H1 (cell line): ENCODE data around the gene DCHS1. TPM values are rescaled to one million over a fixed set of nuclear protein-coding genes. Genes with fewer than 3 reads are reported as not detected.

Experiments used
- CTCF ChIA-PET: fragments of 300-600 bp; sonication (Branson Sonifier 250); formaldehyde crosslinking; loops from one replicate; lab custom pipeline; 2021; ENCODE audit not compliant: partially characterized antibody; lab: Charles Lee
- POLR2A ChIA-PET: fragments of 300-600 bp; sonication (Branson Sonifier 250); formaldehyde crosslinking; loops from one replicate; lab custom pipeline; 2021; ENCODE audit warnings: inconsistent platforms; ENCODE audit not compliant: partially characterized antibody; lab: Charles Lee
- DNase-seq, 2 experiments: peaks; one replicate each; pipeline versions ENCODE4 v3.0.0 to v3.0.0-alpha.2; 2010 to 2022; ENCODE audit warnings: low spot score in 2 of 2, low read depth in 1 of 2, mixed read lengths in 1 of 2
- FAIRE-seq: peaks from 2 replicates; lab custom pipeline; 2011; peaks lifted over from hg19 to GRCh38; lab: Jason Lieb, UNC
- H2AFZ ChIP-seq: 2 replicates; pipeline ENCODE4 v1.8.1; 2012; ENCODE audit warnings: low read length, inconsistent platforms
- H2AK5ac ChIP-seq: 2 replicates; pipeline ENCODE4 v1.6.1; 2013; ENCODE audit warnings: low read depth, low read length
- H2BK120ac ChIP-seq: replicated peaks from 2 replicates; pipeline ENCODE3; 2013; ENCODE audit warnings: low read depth, low read length, inconsistent platforms
- H2BK12ac ChIP-seq: 2 replicates; pipeline ENCODE4 v1.6.1; 2013; ENCODE audit warnings: low read depth, low read length
- H2BK15ac ChIP-seq: 2 replicates; pipeline ENCODE4 v1.6.1; 2013; ENCODE audit warnings: low read length
- H2BK20ac ChIP-seq: 2 replicates; pipeline ENCODE4 v1.6.1; 2013; ENCODE audit warnings: low read length
- H2BK5ac ChIP-seq: 2 replicates; pipeline ENCODE4 v1.6.1; 2013; ENCODE audit warnings: low read depth, low read length
- H3K14ac ChIP-seq: 2 replicates; pipeline ENCODE4 v1.6.1; 2013; ENCODE audit warnings: inconsistent platforms; ENCODE audit not compliant: insufficient read length
- H3K18ac ChIP-seq: 2 replicates; pipeline ENCODE4 v1.6.1; 2013; ENCODE audit warnings: low read length; ENCODE audit errors: extremely low read depth
- H3K23ac ChIP-seq: 2 replicates; pipeline ENCODE4 v1.6.1; 2013; ENCODE audit warnings: inconsistent platforms; ENCODE audit not compliant: insufficient read length
- H3K23me2 ChIP-seq: 2 replicates; pipeline ENCODE4 v1.6.1; 2013; ENCODE audit warnings: low read depth, low read length
- H3K27ac ChIP-seq: 2 replicates; pipeline ENCODE4 v1.6.1; 2011; ENCODE audit warnings: low read depth, low read length, inconsistent platforms
- H3K27me3 ChIP-seq, 4 experiments: replicated peaks in 1 of 4; 1 replicate in 1 of 4; 2 replicates in 3 of 4; pipeline versions ENCODE4 v1.6.1 to v1.8.1; 2011 to 2013; ENCODE audit warnings: low read length in 3 of 4, mild to moderate bottlenecking in 3 of 4, inconsistent platforms in 2 of 4, mixed read lengths in 2 of 4, moderate library complexity in 1 of 4; ENCODE audit not compliant: control insufficient read depth in 3 of 4, insufficient read depth in 3 of 4; ENCODE audit errors: extremely low read depth in 1 of 4
- H3K36me3 ChIP-seq, 4 experiments: 2 replicates each; pipeline versions ENCODE4 v1.6.1 to v1.8.1; 2011 to 2013; ENCODE audit warnings: mild to moderate bottlenecking in 4 of 4, low read length in 3 of 4, moderate library complexity in 2 of 4, control low read depth in 1 of 4, inconsistent platforms in 1 of 4; ENCODE audit not compliant: insufficient read depth in 4 of 4, control insufficient read depth in 2 of 4
- H3K4ac ChIP-seq: replicated peaks from 2 replicates; pipeline ENCODE3; 2013; ENCODE audit warnings: low read length, low read depth, mixed read lengths, inconsistent platforms; ENCODE audit not compliant: insufficient read length
- H3K4me1 ChIP-seq, 4 experiments: replicated peaks in 1 of 4; 1 replicate in 1 of 4; 2 replicates in 3 of 4; pipeline versions ENCODE4 v1.6.1 to v1.8.1; 2011 to 2013; ENCODE audit warnings: low read length in 3 of 4, inconsistent platforms in 2 of 4, mixed read lengths in 1 of 4; ENCODE audit not compliant: insufficient read depth in 4 of 4, control insufficient read depth in 3 of 4
- H3K4me2 ChIP-seq, 2 experiments: 2 replicates each; pipeline versions ENCODE4 v1.6.1 to v1.8.1; 2011 to 2013; ENCODE audit warnings: low read depth in 2 of 2, low read length in 2 of 2, control low read depth in 1 of 2, inconsistent platforms in 1 of 2, mild to moderate bottlenecking in 1 of 2; ENCODE audit not compliant: insufficient read depth in 1 of 2
- H3K4me3 ChIP-seq, 4 experiments: fragments of 200-600, 300-600 bp in 1 of 4; sonication (generic), shearing (Covaris generic), sonication (Bioruptor Twin) in 1 of 4; 2 replicates each; pipeline versions ENCODE4 v1.5.1 to v1.8.1; 2011 to 2016; ENCODE audit warnings: low read length in 4 of 4, low read depth in 3 of 4, control low read depth in 2 of 4, inconsistent platforms in 2 of 4, mild to moderate bottlenecking in 2 of 4, mixed read lengths in 1 of 4, moderate library complexity in 1 of 4; ENCODE audit not compliant: insufficient read depth in 2 of 4; ENCODE audit errors: extremely low read depth in 1 of 4
- H3K56ac ChIP-seq: replicated peaks from 2 replicates; pipeline ENCODE3; 2013; ENCODE audit warnings: low read depth, mild to moderate bottlenecking, mixed read lengths, low read length, inconsistent platforms; ENCODE audit not compliant: insufficient read length
- H3K79me1 ChIP-seq: 2 replicates; pipeline ENCODE4 v1.6.1; 2013; ENCODE audit warnings: low read depth, low read length, control low read depth
- H3K79me2 ChIP-seq, 2 experiments: 2 replicates each; pipeline versions ENCODE4 v1.6.1 to v1.8.1; 2012 to 2013; ENCODE audit warnings: low read length in 2 of 2, mild to moderate bottlenecking in 2 of 2, inconsistent platforms in 1 of 2; ENCODE audit not compliant: insufficient read depth in 2 of 2, control insufficient read depth in 1 of 2
- H3K9ac ChIP-seq, 4 experiments: replicated peaks in 1 of 4; 1 replicate in 1 of 4; 2 replicates in 3 of 4; pipeline versions ENCODE4 v1.6.1 to v1.8.1; 2011 to 2013; ENCODE audit warnings: low read depth in 3 of 4, low read length in 3 of 4, control low read depth in 2 of 4, mild to moderate bottlenecking in 2 of 4, moderate library complexity in 2 of 4, inconsistent platforms in 1 of 4; ENCODE audit errors: extremely low read depth in 1 of 4
- H3K9me3 ChIP-seq, 2 experiments: 2 replicates each; pipeline versions ENCODE4 v1.6.1 to v1.8.1; 2012 to 2013; ENCODE audit warnings: mild to moderate bottlenecking in 2 of 2, moderate library complexity in 2 of 2, control low read depth in 1 of 2, inconsistent platforms in 1 of 2, low read depth in 1 of 2, low read length in 1 of 2, mixed read lengths in 1 of 2; ENCODE audit not compliant: insufficient read depth in 2 of 2
- H4K20me1 ChIP-seq, 2 experiments: replicated peaks in 1 of 2; 2 replicates each; pipeline versions ENCODE3 to v1.8.1; 2011 to 2013; ENCODE audit warnings: inconsistent platforms in 2 of 2, low read length in 2 of 2, mild to moderate bottlenecking in 1 of 2; ENCODE audit not compliant: insufficient read depth in 2 of 2, control insufficient read depth in 1 of 2
- H4K5ac ChIP-seq: 2 replicates; pipeline ENCODE4 v1.6.1; 2013; ENCODE audit warnings: low read length, low read depth, mixed read lengths, inconsistent platforms; ENCODE audit not compliant: insufficient read length
- H4K8ac ChIP-seq: 2 replicates; pipeline ENCODE4 v1.8.0; 2013; ENCODE audit warnings: mild to moderate bottlenecking, moderate library complexity, low read length, inconsistent platforms; ENCODE audit not compliant: insufficient read depth; ENCODE audit errors: extremely low read depth
- H4K91ac ChIP-seq: replicated peaks from 2 replicates; pipeline ENCODE3; 2013; ENCODE audit warnings: low read length, mixed read lengths, inconsistent platforms; ENCODE audit not compliant: insufficient read length
- ASH2L ChIP-seq: fragments of 200-600, 300-600 bp; sonication (generic); IDR thresholded peaks from one replicate; pipeline ENCODE4 v1.7.1; 2017; ENCODE audit warnings: low read length
- BACH1 ChIP-seq: IDR thresholded peaks from 2 replicates; pipeline ENCODE4 v1.6.1; 2012; ENCODE audit warnings: low read length, improper control_type of control experiment
- BRCA1 ChIP-seq: IDR thresholded peaks from 2 replicates; pipeline ENCODE4 v1.6.1; 2012; ENCODE audit warnings: low read depth, low read length, improper control_type of control experiment
- CEBPB ChIP-seq: IDR thresholded peaks from 2 replicates; pipeline ENCODE4 v1.6.1; 2012; ENCODE audit warnings: low read depth, low read length
- EZH2 ChIP-seq: fragments of 200-600 bp; sonication (generic); IDR thresholded peaks from 2 replicates; pipeline ENCODE4 v1.7.1; 2012; ENCODE audit warnings: low read depth, mild to moderate bottlenecking, moderate library complexity, low read length, inconsistent platforms; ENCODE audit not compliant: severe bottlenecking
- GTF2F1 ChIP-seq: IDR thresholded peaks from 2 replicates; pipeline ENCODE4 v1.6.1; 2012; ENCODE audit warnings: low read depth, low read length, improper control_type of control experiment, borderline replicate concordance
- JUND ChIP-seq: IDR thresholded peaks from 2 replicates; pipeline ENCODE4 v1.6.1; 2011; ENCODE audit warnings: mild to moderate bottlenecking, improper control_type of control experiment, low read length
- TAF1 ChIP-seq: IDR thresholded peaks from 2 replicates; pipeline ENCODE4 v1.6.1; 2011; ENCODE audit warnings: mild to moderate bottlenecking, low read depth, low read length
- TEAD4 ChIP-seq: IDR thresholded peaks from 2 replicates; pipeline ENCODE4 v1.6.1; 2012; ENCODE audit warnings: low read depth, low read length, inconsistent platforms, mixed read lengths
- WGBS, 2 experiments: shearing (Covaris generic) in 1 of 2; methylation state at CpG; one replicate each; pipeline versions ENCODE4 v1.1.6 to v1.1.7; 2013 to 2015; ENCODE audit warnings: low lambda C conversion rate in 2 of 2, mixed read lengths in 2 of 2, inconsistent platforms in 1 of 2, low coverage in 1 of 2, missing lambda C conversion rate in 1 of 2; ENCODE audit not compliant: insufficient replicate concordance in 2 of 2, insufficient coverage in 1 of 2, insufficient read length in 1 of 2; ENCODE audit errors: extremely low coverage in 1 of 2, missing lambda C conversion rate in 1 of 2; 5-methylcytosine and 5-hydroxymethylcytosine counted together
- polyA plus RNA-seq, 7 experiments: library from polyadenylated mRNA; depleted of rRNA in 3 of 7; stranded (reverse) in 5 of 7; unstranded in 2 of 7; fragments of >200 nt in 5 of 7; fragments of 200-250 nt in 2 of 7; gene quantifications; 1 replicate in 5 of 7; 2 replicates in 1 of 7; 4 replicates in 1 of 7; pipeline versions ENCODE4 v1.2.1 to v1.2.3, GENCODE V29; 2011 to 2013; ENCODE audit warnings: missing spikeins in 2 of 7, mixed read lengths in 2 of 7
- total RNA-seq: library from RNA; stranded (reverse); fragmentation: NEBNext Ultra II Directional; extraction: Animal tissue kit (Norgen Biotek cat#: 25700); gene quantifications from 2 replicates; pipeline ENCODE4 v1.2.1, GENCODE V29; 2021

DCHS1 gene
- total and polyA plus RNA-seq, 2 of the 8 experiments (the other 6 are each of a cell fraction or from before 2014, with no cell fraction given): 8.2 to 10.5 TPM

- FAIRE-seq (no peak), DNase-seq (no peak)
- Histone ChIP-seq H2BK15ac (no peak overlapping the region), H4K5ac (no peak overlapping the region), H3K9me3 (no peaks in the 10 kb centered on the region), H3K27me3 (no peaks in the 10 kb centered on the region), H2BK120ac (no peak overlapping the region), H3K79me1 (no peaks in the 10 kb centered on the region; the same call in none of the 2 replicates), H3K23ac (no peak overlapping the region), H3K4ac (no peak overlapping the region), H3K4me1 (peaks cover 4 to 14% (median 8%) of the 10 kb centered on the region in 4 experiments; a peak in 6 of 7 replicates), H3K79me2 (peaks cover 0 to 15% of the 10 kb centered on the region in 2 experiments; a peak in 2 of 4 replicates), H3K56ac (no peak overlapping the region), H3K18ac (no peak overlapping the region), H4K8ac (no peak overlapping the region), H3K27ac (no peak overlapping the region), H4K20me1 (no peaks in the 10 kb centered on the region), H2BK12ac (no peak overlapping the region), H3K36me3 (peaks cover 13 to 21% (median 18%) of the 10 kb centered on the region in 4 experiments), H4K91ac (no peak overlapping the region), H3K4me2 (no peak overlapping the region), H3K9ac (no peak overlapping the region), H2AK5ac (no peak overlapping the region), H2BK20ac (no peak overlapping the region), H3K14ac (no peak overlapping the region), H3K4me3 (no peak overlapping the region), H3K23me2 (peaks cover 17% of the 10 kb centered on the region), H2BK5ac (no peak overlapping the region), H2AFZ (no peak overlapping the region)
- TF ChIP-seq TEAD4 (no peak), GTF2F1 (no peak), EZH2 (no peak), JUND (no peak), ASH2L (no peak), BACH1 (no peak), CEBPB (no peak), TAF1 (no peak), BRCA1 (no peak)
- POLR2A ChIA-PET: no interaction called here
- WGBS, 2 experiments: 69% methylated on average over 2 of the region's 2 CpGs; no CpG with 5 or more reads in 1 of the 2 experiments
- CTCF ChIA-PET: interaction anchor here (1.1 to 3.4 kb wide), 4 partner anchors 11 to 66 kb away, joined by 3 to 18 read pairs (median 7); partner anchors contain the start of genes ILK and RRP8
Observed at GRCh38 chr11:6614446-6614845, 41.2 kb downstream of the DCHS1 start.
